Lower lobe of right lung (tissue), 2 donors: Measurements from ENCODE around the gene AIRE. TPM values are rescaled to one million over a fixed set of nuclear protein-coding genes. Genes with fewer than 3 reads are reported as not detected.

Source experiments
- ATAC-seq, 2 donors: fragments of 200-7000 bp; cut with Tn5 transposase; one replicate each; pipeline ENCODE4 v1.9.1; 2020 to 2022; ENCODE audit warnings: mild to moderate bottlenecking in 2 of 2, moderate library complexity in 2 of 2
- DNase-seq: peaks from one replicate; pipeline ENCODE4 v3.0.0-alpha.2; 2020
- H3K27ac ChIP-seq: fragments of 200-600 bp; one replicate; pipeline ENCODE4 v1.8.0; 2022
- H3K27me3 ChIP-seq: fragments of 200-600 bp; one replicate; pipeline ENCODE4 v1.8.0; 2022; ENCODE audit warnings: low read depth
- H3K36me3 ChIP-seq: fragments of 200-600 bp; one replicate; pipeline ENCODE4 v1.8.0; 2022; ENCODE audit warnings: mild to moderate bottlenecking
- H3K4me1 ChIP-seq: fragments of 200-600 bp; one replicate; pipeline ENCODE4 v1.8.0; 2022
- H3K4me3 ChIP-seq: fragments of 200-600 bp; one replicate; pipeline ENCODE4 v1.8.0; 2022; ENCODE audit warnings: mild to moderate bottlenecking
- H3K9me3 ChIP-seq: fragments of 200-600 bp; one replicate; pipeline ENCODE4 v1.8.0; 2022
- CTCF ChIP-seq: fragments of 200-600 bp; IDR thresholded peaks from one replicate; pipeline ENCODE4 v1.8.0; 2022; ENCODE audit warnings: antibody characterized with exemption, mild to moderate bottlenecking
- intact Hi-C: fragments of 100-400 bp; cut with DNase I; formaldehyde crosslinking; loops from one replicate; pipeline ENCODE4 v1.11.0; 2022
- total RNA-seq: library from RNA; stranded (reverse); fragmentation: NEBNext Ultra II Directional; extraction: Animal tissue kit (Norgen Biotek cat#: 25700); gene quantifications from one replicate; pipeline ENCODE4 v1.2.1, GENCODE V29; 2021
- donor health status: DM: no; HTN: yes; CAD: no; lungs with severe emphysema.

AIRE gene
- total RNA-seq, 1 donor from 2014 or later: not detected

GRCh38 chr21:44294391-44295162 lies 8.9 kb downstream of the AIRE start:
- H3K4me3 ChIP-seq: no peak overlapping the region
- intact Hi-C loops: no loop called here
- no peak overlapping the region for H3K27ac ChIP-seq
- peaks cover 30% of the 10 kb centered on the region for H3K4me1 ChIP-seq
- H3K9me3 ChIP-seq: no peaks in the 10 kb centered on the region
- no peak for TF ChIP-seq CTCF
- H3K27me3 ChIP-seq: no peaks in the 10 kb centered on the region
- DNase-seq: no peak
- no peak for ATAC-seq
- no peaks in the 10 kb centered on the region for H3K36me3 ChIP-seq

GRCh38 chr21:44295163-44295573 lies 9.5 kb downstream of the AIRE start:
- Histone ChIP-seq H3K36me3 (no peaks in the 10 kb centered on the region), H3K27me3 (no peaks in the 10 kb centered on the region), H3K4me1 (peaks cover 30% of the 10 kb centered on the region), H3K4me3 (no peak overlapping the region), H3K27ac (no peak overlapping the region), H3K9me3 (no peaks in the 10 kb centered on the region)
- intact Hi-C loops: no loop called here
- no peak for ATAC-seq
- no peak for TF ChIP-seq CTCF
- DNase-seq: no peak

GRCh38 chr21:44295646-44296045 lies 10.0 kb downstream of the AIRE start:
- intact Hi-C loops: no loop called here
- H3K9me3 ChIP-seq: no peaks in the 10 kb centered on the region
- H3K4me3 ChIP-seq: no peak overlapping the region
- no peaks in the 10 kb centered on the region for H3K36me3 ChIP-seq
- H3K27me3 ChIP-seq: no peaks in the 10 kb centered on the region
- H3K4me1 ChIP-seq: peaks cover 30% of the 10 kb centered on the region
- TF ChIP-seq CTCF: no peak
- no peak for DNase-seq
- ATAC-seq: no peak
- no peak overlapping the region for H3K27ac ChIP-seq

- ATAC-seq: no peak
- no peaks in the 10 kb centered on the region for H3K27me3 ChIP-seq
- no peak for DNase-seq
- TF ChIP-seq CTCF: no peak
- peaks cover 35% of the 10 kb centered on the region for H3K4me1 ChIP-seq
- intact Hi-C loops: no loop called here
- H3K9me3 ChIP-seq: no peaks in the 10 kb centered on the region
- no peak overlapping the region for H3K27ac ChIP-seq
- no peaks in the 10 kb centered on the region for H3K36me3 ChIP-seq
- no peak overlapping the region for H3K4me3 ChIP-seq
Observed at GRCh38 chr21:44296103-44296519, 10.4 kb downstream of the AIRE start.

- Histone ChIP-seq H3K36me3 (no peaks in the 10 kb centered on the region), H3K9me3 (no peaks in the 10 kb centered on the region), H3K27me3 (no peaks in the 10 kb centered on the region), H3K4me1 (peaks cover 43% of the 10 kb centered on the region), H3K27ac (no peak overlapping the region), H3K4me3 (no peak overlapping the region)
- ATAC-seq: no peak
- no peak for DNase-seq
- intact Hi-C loops: no loop called here
- TF ChIP-seq CTCF: no peak
Observed at GRCh38 chr21:44296916-44297315, 11.2 kb downstream of the AIRE start.
